OCI-LY1 (cell line): Measurements from ENCODE around the gene ING2.

Experiments used
- H2AFZ ChIP-seq: fragments of 200-600 bp; sonication (generic), shearing (Covaris generic); 2 replicates; pipeline ENCODE4 v1.6.0; 2014; ENCODE audit warnings: antibody characterized with exemption, mild to moderate bottlenecking, low read length
- H3F3A ChIP-seq: fragments of 200-600 bp; sonication (generic), shearing (Covaris generic); 2 replicates; pipeline ENCODE4 v1.6.0; 2014; ENCODE audit warnings: mild to moderate bottlenecking, antibody characterized with exemption, low read length, moderate library complexity; ENCODE audit not compliant: insufficient read depth
- H3K27ac ChIP-seq: fragments of 200-600 bp; sonication (generic); 2 replicates; pipeline ENCODE4 v1.5.1; 2014; ENCODE audit warnings: low read length, mixed run types, mild to moderate bottlenecking, low read depth; ENCODE audit not compliant: poor library complexity, severe bottlenecking
- H3K27me3 ChIP-seq: fragments of 200-600 bp; sonication (generic); 2 replicates; pipeline ENCODE4 v1.6.0; 2014; ENCODE audit warnings: antibody characterized with exemption, mild to moderate bottlenecking, low read length, moderate library complexity; ENCODE audit not compliant: insufficient read depth
- H3K36me3 ChIP-seq: fragments of 200-600 bp; sonication (generic); 2 replicates; pipeline ENCODE4 v1.6.1; 2014; ENCODE audit warnings: mild to moderate bottlenecking, antibody characterized with exemption, low read length, moderate library complexity, mixed read lengths; ENCODE audit not compliant: insufficient read depth
- H3K4me1 ChIP-seq: fragments of 200-600 bp; sonication (generic); 2 replicates; pipeline ENCODE4 v1.5.1; 2014; ENCODE audit warnings: mild to moderate bottlenecking, low read length, moderate library complexity; ENCODE audit not compliant: insufficient read depth, severe bottlenecking
- H3K4me2 ChIP-seq: fragments of 200-600 bp; sonication (generic), shearing (Covaris generic); 2 replicates; pipeline ENCODE4 v1.6.1; 2014; ENCODE audit warnings: low read length
- H3K4me3 ChIP-seq: fragments of 200-600 bp; sonication (generic); 2 replicates; pipeline ENCODE4 v1.5.1; 2014; ENCODE audit warnings: low read length, low read depth, mild to moderate bottlenecking, mixed read lengths; ENCODE audit not compliant: poor library complexity, severe bottlenecking
- H3K79me2 ChIP-seq: fragments of 200-600 bp; shearing (Covaris generic); 2 replicates; pipeline ENCODE4 v1.6.1; 2016; ENCODE audit warnings: mixed run types, low read length, mixed read lengths; ENCODE audit not compliant: insufficient read depth
- H3K9ac ChIP-seq: fragments of 200-600 bp; sonication (generic), shearing (Covaris generic); 2 replicates; pipeline ENCODE4 v1.6.1; 2014; ENCODE audit warnings: mild to moderate bottlenecking, low read length, mixed read lengths
- H3K9me2 ChIP-seq: fragments of 200-600 bp; sonication (generic), shearing (Covaris generic); 2 replicates; pipeline ENCODE4 v1.6.1; 2014; ENCODE audit warnings: low read depth, mild to moderate bottlenecking, low read length, mixed read lengths
- H3K9me3 ChIP-seq: fragments of 200-600 bp; shearing (Covaris generic); 2 replicates; pipeline ENCODE4 v1.6.1; 2014; ENCODE audit warnings: low read length, mixed read lengths
- H4K20me1 ChIP-seq: fragments of 200-600 bp; sonication (generic), shearing (Covaris generic); 2 replicates; pipeline ENCODE4 v1.6.0; 2016; ENCODE audit warnings: mild to moderate bottlenecking, low read length; ENCODE audit not compliant: insufficient read depth
- CTCF ChIP-seq: fragments of 200-600 bp; sonication (generic), shearing (Covaris generic); IDR thresholded peaks from 2 replicates; pipeline ENCODE4 v1.5.1; 2017; ENCODE audit warnings: mild to moderate bottlenecking, antibody characterized with exemption, low read length, moderate library complexity, mixed read lengths
- EZH2 ChIP-seq: fragments of 200-600 bp; sonication (generic), shearing (Covaris generic); IDR thresholded peaks from 2 replicates; pipeline ENCODE4 v1.8.0; 2017; ENCODE audit warnings: borderline replicate concordance, mixed run types, mild to moderate bottlenecking, antibody characterized with exemption, low read length, moderate library complexity, mixed read lengths

ING2 gene

GRCh38 chr4:183503497-183504063, 1.3 kb upstream of the ING2 start:
- Histone ChIP-seq H3K9me3 (no peaks in the 10 kb centered on the region), H2AFZ (no peak overlapping the region)

GRCh38 chr4:183504064-183504929, 561 bp upstream of the ING2 start:
- peaks cover 41% of the 10 kb centered on the region for H3K79me2 ChIP-seq
- TF ChIP-seq EZH2, result no peak
- no peak for TF ChIP-seq CTCF
- no peaks in the 10 kb centered on the region for H3K9me3 ChIP-seq
- H3K27me3 ChIP-seq, result no peaks in the 10 kb centered on the region
- H3F3A ChIP-seq, result no peaks in the 10 kb centered on the region
- peak overlapping the region; percentile 86 for H3K4me3 ChIP-seq
- peak overlapping the region; percentile 84 for H3K27ac ChIP-seq
- H3K9ac ChIP-seq, result peak overlapping the region; percentile 86
- H4K20me1 ChIP-seq, result 0 out of 2 replicates have a peak, but pooled peaks cover 3% of the 10 kb centered on the region
- peak overlapping the region; percentile 99 for H3K4me2 ChIP-seq
- no peaks in the 10 kb centered on the region for H3K36me3 ChIP-seq
- H2AFZ ChIP-seq, result no peak overlapping the region
- no peaks in the 10 kb centered on the region for H3K9me2 ChIP-seq
- H3K4me1 ChIP-seq, result peaks cover 44% of the 10 kb centered on the region

More at GRCh38 chr4:183503497-183504063, 1.3 kb upstream of the ING2 start:
- 0 out of 2 replicates have a peak, but pooled peaks cover 3% of the 10 kb centered on the region for H4K20me1 ChIP-seq
- H3K4me3 ChIP-seq, result peak overlapping the region; percentile 86
- H3K79me2 ChIP-seq, result peaks cover 35% of the 10 kb centered on the region
- H3K4me2 ChIP-seq, result peak overlapping the region; percentile 69
- H3K9me2 ChIP-seq, result no peaks in the 10 kb centered on the region
- H3F3A ChIP-seq, result no peaks in the 10 kb centered on the region
- peak overlapping the region; percentile 84 for H3K27ac ChIP-seq
- peaks cover 44% of the 10 kb centered on the region for H3K4me1 ChIP-seq
- TF ChIP-seq CTCF (no peak), EZH2 (no peak)
- no peaks in the 10 kb centered on the region for H3K36me3 ChIP-seq
- peak overlapping the region; percentile 75 for H3K9ac ChIP-seq
- no peaks in the 10 kb centered on the region for H3K27me3 ChIP-seq

- Histone ChIP-seq H3K4me3 (peak overlapping the region; percentile 86), H2AFZ (no peak overlapping the region), H3K27me3 (no peaks in the 10 kb centered on the region), H3K36me3 (peaks cover 7% of the 10 kb centered on the region), H3K4me2 (peak overlapping the region; percentile 99), H3K9me3 (no peaks in the 10 kb centered on the region), H4K20me1 (0 out of 2 replicates have a peak, but pooled peaks cover 3% of the 10 kb centered on the region), H3K4me1 (peaks cover 31% of the 10 kb centered on the region), H3F3A (no peaks in the 10 kb centered on the region), H3K9ac (peak overlapping the region; percentile 86), H3K9me2 (no peaks in the 10 kb centered on the region), H3K79me2 (peaks cover 41% of the 10 kb centered on the region), H3K27ac (peak overlapping the region; percentile 60)
- TF ChIP-seq EZH2, result no peak
- no peak for TF ChIP-seq CTCF
These were observed 942 bp downstream of the ING2 start for GRCh38 chr4:183505611-183506388.
